ENCODE data around the gene BAG5.

BAG5 gene

GRCh38 chr14:103542605-103543088 lies 19.8 kb downstream of the BAG5 start:
- no peak for DNase-seq
- Histone ChIP-seq H3K4me3 (ENCODE audit: low read depth, low read length) (no peak overlapping the region), H3K36me3 (replicated peaks) (no peaks in the 10 kb centered on the region), H3K27me3 (replicated peaks) (no peaks in the 10 kb centered on the region), H3K27ac (no peak overlapping the region)
- in situ Hi-C loops (cut with HindIII; ENCODE audit: low pct_ligation_motif_present, low sequenced_read_pairs): no loop called here
- no peak for TF ChIP-seq CTCF (IDR thresholded peaks at IDR 0.05; ENCODE audit: low read depth, low read length, missing control alignments)

GRCh38 chr14:103541709-103542604 lies 20.5 kb downstream of the BAG5 start:
- Histone ChIP-seq H3K27ac (no peak overlapping the region), H3K4me3 (ENCODE audit: low read depth, low read length) (no peak overlapping the region), H3K36me3 (replicated peaks) (no peaks in the 10 kb centered on the region), H3K27me3 (replicated peaks) (no peaks in the 10 kb centered on the region)
- in situ Hi-C loops (cut with HindIII; ENCODE audit: low pct_ligation_motif_present, low sequenced_read_pairs): no loop called here
- TF ChIP-seq CTCF (IDR thresholded peaks at IDR 0.05; ENCODE audit: low read depth, low read length, missing control alignments): no peak
- no peak for DNase-seq

GRCh38 chr14:103540821-103541708 lies 21.4 kb downstream of the BAG5 start:
- in situ Hi-C loops (cut with HindIII; ENCODE audit: low pct_ligation_motif_present, low sequenced_read_pairs): no loop called here
- Histone ChIP-seq H3K27ac (peak overlapping the region; percentile 43), H3K27me3 (replicated peaks) (no peaks in the 10 kb centered on the region), H3K36me3 (replicated peaks) (no peaks in the 10 kb centered on the region), H3K4me3 (ENCODE audit: low read depth, low read length) (no peak overlapping the region)
- no peak for TF ChIP-seq CTCF (IDR thresholded peaks at IDR 0.05; ENCODE audit: low read depth, low read length, missing control alignments)
- no peak for DNase-seq

- in situ Hi-C loops (cut with HindIII; ENCODE audit: low pct_ligation_motif_present, low sequenced_read_pairs): no loop called here
- H3K4me3 ChIP-seq (ENCODE audit: low read depth, low read length): no peak overlapping the region
- no peak for TF ChIP-seq CTCF (IDR thresholded peaks at IDR 0.05; ENCODE audit: low read depth, low read length, missing control alignments)
- no peak overlapping the region for H3K27ac ChIP-seq
- no peak for DNase-seq
- no peaks in the 10 kb centered on the region for H3K27me3 ChIP-seq (replicated peaks)
- H3K36me3 ChIP-seq (replicated peaks): peaks cover 5% of the 10 kb centered on the region
Observed at GRCh38 chr14:103539056-103539825, 23.2 kb downstream of the BAG5 start.

- in situ Hi-C loops (cut with HindIII; ENCODE audit: low pct_ligation_motif_present, low sequenced_read_pairs): no loop called here
- no peaks in the 10 kb centered on the region for H3K27me3 ChIP-seq (replicated peaks)
- DNase-seq: no peak
- TF ChIP-seq CTCF (IDR thresholded peaks at IDR 0.05; ENCODE audit: low read depth, low read length, missing control alignments): no peak
- no peak overlapping the region for H3K4me3 ChIP-seq (ENCODE audit: low read depth, low read length)
- no peak overlapping the region for H3K27ac ChIP-seq
- H3K36me3 ChIP-seq (replicated peaks): peaks cover 7% of the 10 kb centered on the region
Observed at GRCh38 chr14:103538291-103539055, 24.0 kb downstream of the BAG5 start.

Data from brain microvascular endothelial cell (primary cell).